HG03280 (cell line): Measurements from ENCODE around the gene TBC1D24.

ENCODE experiments used
- ATAC-seq: cut with Tn5 transposase; IDR thresholded peaks from one replicate; pipeline ENCODE4 v1.9.1; 2021; ENCODE audit warnings: mild to moderate bottlenecking, moderate library complexity; ENCODE audit not compliant: unreplicated experiment

Gene TBC1D24

DNA sequence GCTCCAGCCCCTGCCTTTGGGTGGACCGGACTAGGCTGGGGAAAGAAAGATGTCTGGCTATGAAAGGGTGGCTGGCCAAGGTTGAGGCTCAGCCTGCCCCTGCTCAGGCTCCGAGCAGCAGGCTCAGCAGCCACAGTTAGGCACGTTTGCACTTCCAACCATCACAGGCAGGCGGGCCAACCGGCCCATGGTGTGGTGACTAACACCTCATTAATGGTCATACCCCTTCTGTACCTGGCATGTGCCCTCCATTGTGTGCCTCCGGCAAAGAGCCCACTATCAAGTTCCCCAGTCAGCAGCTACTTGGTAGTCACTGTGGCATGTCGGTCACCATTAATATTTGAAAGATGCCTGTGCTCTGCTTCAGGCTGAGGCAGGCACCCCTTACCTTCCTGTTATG, 6.7 kb downstream of the TBC1D24 start:
- no peak for ATAC-seq

DNA sequence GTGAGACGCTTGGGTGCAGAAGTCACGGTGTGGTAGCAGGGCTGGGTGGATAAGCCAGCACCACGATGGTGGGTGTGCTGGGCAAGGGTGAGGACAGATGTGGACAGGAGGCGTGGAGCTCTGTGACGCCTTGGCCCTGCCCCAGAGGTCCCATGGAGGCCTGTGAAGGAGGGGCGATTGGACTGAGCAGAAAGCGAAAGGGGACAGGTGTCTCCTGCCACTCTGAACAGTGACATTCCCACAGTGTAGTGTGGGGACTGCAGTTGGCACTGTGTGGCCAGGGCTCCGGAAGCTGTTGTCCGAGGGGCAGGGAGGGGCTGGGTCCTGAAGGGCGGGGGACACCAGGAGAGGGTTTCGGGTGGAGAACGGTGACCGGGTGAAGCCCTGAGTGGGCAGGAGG, 7.3 kb downstream of the TBC1D24 start:
- no peak for ATAC-seq

DNA sequence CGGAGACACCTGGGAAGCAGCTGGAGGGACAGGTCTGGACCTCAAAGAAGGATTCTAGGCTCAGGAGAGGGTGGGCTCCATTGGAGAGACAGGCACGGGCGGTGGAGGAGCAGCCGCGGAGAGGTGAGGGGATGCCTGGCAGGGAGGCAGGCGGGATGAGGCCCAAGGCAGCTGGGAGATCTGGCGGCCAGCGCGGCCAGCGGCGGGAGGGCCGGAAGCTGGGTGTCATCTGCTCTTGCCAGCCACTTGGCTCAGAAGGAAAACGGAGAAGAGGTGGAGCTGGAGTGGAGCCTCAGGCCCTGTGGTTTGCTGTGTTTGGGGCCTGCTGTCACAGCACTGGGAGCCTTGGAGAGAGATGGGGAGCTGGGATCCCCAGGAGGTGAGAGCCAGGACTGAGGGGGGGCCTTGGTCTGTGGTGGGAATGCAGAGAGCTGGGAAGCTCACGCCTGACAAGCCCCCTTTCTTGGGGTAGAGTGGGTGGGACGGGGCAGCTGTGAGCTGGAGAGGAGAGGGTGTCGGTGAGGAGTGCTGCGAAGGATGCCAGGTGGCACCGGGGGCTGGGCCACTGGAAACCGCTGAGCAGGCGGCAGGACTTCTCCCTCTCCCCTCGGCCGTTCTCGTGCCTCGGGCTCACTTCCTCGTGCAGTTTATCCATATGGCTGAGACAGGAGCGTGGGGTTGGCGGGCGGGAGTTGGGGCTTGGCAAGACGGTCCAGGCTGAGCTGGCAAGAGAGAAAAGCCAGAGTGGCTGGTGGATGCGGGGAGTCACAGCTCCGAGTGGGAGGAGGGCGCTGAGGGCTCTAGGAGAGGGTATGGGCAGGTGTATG, 8.0 kb downstream of the TBC1D24 start:
- ATAC-seq = no peak

DNA sequence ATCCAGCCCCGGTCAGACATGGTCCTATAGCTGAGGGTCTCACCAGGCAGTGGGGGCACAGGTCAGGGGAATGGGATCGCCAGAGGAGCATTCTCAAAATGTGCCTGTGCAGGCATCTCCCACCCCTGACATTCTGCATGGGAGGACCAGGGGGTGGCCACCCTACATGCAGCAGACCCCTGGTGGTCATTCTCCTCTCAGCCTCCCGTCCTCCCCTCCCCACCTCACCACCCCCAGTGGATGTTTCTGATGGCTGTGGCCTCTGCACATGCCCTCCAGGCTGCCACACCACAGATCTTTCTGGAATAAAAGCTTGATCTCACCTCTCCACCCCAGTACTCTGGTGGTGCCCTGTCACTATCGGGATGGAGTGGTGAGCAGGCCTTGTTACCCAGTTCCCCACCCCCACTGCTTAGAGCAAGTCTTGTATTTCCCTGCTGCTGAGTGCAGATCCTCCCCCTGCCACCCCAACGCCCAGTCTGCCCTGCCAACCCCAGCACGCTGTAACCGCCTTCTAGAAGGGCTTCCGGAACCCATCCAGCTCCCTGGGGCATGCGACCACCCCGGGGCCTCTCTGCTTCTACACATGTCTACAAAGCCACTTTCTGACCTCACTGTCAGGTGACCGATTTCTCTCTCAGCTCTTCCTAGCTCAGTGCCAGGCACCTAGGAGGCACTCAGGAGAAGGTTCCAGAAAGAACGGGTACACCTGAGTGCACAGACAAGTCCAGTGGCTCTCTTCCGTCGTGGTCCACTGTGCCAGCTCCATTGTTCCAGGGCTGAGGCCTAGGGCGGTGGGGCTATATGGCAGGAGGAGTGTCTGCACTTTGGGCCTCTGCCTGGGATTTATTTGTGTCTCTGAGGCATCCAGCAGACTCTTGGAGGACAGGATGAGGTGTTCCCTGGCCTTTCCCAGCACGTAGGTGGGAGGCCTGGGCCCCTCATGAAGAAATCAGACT, 9.3 kb downstream of the TBC1D24 start:
- no peak for ATAC-seq

DNA sequence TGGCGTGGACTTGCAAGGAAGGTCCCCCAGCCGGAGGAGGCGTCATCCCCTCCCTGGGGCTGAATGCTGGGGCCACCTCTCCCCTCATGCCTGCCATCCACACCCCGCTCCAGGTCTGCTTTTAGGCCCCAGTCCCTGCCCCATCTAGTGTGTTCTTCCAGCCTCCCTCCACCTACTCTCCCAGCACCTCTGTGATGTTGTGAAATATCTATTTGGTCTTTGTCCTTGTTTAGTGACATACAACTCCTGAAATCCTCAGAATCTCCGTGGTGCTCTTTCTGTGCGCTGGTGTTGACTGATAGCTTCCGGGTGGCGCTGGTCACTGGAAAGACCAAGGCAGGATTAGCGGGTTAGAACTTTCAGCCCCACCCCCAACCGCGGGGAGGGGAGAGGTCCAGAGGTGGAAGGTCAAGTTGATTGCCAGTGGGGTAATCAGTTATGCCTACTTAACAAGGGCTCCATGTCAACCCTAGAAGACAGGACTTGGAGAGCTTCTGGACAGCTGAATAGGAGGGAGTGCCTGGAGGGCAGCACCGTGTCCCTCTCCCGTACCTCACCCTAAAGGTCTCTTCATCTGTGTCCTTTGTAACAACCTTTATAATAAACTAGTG, 10.1 kb downstream of the TBC1D24 start:
- no peak for ATAC-seq

DNA sequence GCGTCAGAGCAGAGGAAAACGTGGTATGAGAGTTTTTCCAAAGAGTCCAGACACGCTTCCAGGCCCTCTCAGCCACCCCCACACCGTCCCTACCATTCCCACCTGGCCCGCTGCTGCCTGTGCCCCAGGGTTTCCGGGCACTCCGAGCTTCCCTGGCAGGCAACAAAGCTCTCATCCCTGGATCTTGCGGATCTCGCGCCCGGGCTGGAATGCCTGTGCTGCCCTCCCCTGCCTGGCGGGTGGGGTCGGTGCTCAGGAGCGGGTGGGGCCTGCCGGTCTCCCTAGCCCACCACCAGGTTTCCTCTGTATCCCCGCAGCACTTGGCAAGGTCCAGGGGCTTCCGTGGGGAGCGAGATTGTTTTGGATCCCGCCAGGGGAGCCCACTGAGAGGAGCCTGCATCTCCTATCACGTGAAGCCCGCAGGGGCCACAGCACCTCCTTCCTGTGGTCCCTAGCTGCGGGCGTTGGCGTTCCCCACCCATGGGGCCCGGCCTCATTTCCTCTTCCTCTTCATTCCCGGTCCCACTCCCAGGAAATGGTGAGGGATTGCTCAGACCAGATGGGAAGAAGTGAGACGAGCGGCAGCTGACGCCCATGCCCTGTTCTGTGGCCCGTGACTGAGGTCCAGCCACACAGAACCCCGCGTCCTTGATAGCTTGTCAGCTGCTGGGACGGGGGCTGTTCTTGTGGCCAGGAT, 11.0 kb downstream of the TBC1D24 start:
- ATAC-seq = no peak

DNA sequence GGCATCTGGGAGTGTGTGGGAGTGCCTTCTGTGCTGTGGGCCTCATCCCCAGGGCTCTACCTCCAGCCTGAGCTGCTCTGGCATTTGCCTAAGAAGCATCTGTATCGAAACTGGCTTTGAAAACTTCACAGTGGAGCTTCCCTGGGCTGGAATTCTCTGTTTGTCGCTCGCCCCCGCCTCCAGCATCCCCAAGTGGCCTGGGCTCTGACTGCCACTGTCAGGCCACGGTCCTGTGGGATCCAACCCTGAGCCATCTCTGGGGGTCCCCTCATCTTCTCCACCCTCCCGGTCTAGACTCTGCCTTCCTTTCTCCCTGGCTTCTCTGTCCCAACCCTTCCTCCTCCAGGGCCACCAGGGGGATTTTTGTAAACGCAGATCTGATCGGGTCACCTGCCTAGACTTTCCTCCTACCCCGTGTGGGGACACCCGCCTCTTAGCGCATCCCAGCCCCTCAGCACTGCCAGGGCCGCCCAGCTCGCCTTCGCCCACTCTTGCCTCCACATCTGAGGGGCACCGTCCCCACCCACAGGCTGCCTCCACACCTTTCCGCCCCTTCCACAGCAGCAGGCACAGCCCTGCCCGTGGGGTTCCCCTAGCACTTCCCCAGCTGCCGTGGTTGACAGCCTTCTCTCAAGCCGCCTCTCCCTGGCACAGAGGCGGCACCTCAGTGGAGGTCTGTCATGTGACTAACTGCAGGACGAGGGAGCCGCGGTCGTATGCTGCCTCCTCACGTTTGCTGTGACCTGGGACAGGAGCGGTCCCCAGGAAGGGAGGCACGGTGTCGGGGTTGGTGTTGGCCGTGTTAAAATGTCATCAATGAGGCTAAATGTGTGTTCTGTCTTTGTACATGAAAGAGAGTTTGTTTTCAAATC, 12.0 kb downstream of the TBC1D24 start:
- ATAC-seq = no peak

DNA sequence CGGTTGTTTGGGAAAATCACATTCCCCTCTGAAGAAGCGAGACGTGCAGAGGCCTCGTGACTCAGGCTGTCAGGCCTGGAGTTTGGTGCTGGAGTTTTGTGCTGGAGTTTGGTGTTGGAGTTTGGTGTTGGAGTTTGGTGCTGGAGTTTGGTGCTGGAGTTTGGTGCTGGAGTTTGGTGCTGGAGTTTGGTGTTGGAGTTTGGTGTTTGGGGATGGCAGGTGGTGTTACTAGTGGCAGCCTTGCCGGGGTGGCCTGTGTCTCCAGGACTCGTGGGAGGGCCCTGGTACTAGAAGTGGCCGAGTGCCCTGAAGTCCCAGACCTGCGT, 12.6 kb downstream of the TBC1D24 start:
- no peak for ATAC-seq

DNA sequence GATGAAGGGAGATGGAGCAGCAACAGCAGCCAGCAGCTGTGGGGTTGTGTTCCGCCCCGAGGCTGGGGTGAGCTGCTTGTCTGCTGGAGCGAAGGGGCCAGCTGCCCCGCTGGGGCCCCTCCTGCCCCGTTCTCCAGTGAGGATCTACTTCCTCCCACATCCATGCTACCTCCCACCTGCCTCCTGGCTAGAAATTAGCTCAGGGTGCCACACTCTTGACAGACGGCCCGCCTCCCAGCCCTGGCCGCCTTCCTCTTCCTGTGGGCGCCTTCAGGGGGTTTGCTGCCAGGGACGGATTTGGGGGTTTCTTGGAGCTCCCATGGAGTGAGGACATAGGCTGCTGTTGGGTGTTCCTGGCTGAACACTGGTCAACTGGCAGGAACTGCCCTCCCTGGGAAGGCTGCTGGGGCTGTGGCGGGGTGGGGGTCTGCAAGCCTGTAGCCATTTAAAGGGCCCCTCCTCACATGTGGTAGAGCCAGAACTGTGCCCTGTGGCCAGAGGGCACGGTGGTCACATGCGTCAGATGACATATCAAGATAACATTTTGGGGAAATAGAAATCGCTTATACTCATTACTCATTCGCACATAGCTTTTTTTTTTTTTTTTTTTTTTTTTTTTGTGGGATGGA, 13.1 kb downstream of the TBC1D24 start:
- no peak for ATAC-seq

DNA sequence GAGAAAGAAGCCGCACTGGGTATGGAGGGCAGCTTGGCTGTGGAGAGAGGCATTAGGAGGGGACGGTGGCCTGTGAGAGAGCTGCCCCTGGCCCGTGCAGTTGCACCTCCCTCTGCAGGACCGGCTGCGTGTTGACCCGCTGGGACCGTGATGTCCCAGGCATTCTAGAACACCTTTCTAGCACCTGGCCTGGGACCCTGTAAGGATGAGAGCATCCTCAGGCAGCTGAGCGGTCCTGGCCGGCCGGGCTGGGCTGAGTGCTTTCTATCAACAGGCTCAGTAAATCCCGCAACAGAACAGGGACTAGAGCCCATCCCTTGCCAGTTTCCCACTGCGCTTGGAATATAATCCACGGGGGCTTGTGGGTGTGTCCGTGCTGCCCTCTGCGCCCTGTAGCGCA, 14.7 kb downstream of the TBC1D24 start:
- ATAC-seq = no peak

DNA sequence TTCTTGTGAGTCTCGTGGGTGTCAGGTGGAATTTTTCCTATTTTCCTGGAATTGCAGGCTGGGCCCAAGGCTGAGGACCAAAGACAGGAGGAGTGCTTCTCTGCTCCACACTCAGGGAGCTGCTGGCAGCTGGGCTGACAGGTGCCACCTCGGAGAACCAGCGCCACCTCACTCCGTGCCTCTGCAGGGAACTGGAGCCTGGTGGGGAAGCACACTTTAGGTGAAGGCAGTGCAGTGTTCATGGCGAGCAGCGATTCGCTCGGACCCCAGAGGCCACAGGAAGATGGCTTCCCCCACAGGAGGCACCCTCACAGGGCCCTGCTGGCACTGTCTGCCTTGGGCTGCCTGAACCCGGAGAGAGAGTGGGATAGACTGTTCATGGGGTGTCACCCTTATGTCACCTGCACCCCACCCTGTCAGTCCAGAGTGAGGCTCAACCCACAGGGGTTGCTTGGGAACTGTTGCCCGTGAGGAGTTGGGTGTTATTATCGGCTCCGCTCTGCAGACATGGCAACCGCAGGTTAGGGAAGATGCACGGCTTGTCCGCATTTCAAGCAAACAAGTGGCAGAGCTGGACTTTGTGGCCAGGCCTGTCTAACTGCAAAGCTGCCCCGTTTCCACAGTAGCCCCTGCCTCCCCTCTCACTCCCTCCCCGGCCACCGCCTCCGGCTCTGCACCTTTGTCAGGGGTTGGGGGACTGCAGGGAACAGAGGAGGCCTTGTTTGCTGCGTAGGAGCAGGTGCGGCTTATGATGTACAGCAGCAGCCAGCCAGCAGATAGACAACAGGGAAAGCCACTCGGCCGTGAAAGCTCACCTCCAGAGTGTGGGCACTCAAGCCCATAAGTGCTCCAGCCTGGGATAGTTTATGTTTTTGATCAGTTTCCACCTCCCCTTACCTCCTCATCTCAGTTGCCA, 15.5 kb downstream of the TBC1D24 start:
- ATAC-seq = no peak

DNA sequence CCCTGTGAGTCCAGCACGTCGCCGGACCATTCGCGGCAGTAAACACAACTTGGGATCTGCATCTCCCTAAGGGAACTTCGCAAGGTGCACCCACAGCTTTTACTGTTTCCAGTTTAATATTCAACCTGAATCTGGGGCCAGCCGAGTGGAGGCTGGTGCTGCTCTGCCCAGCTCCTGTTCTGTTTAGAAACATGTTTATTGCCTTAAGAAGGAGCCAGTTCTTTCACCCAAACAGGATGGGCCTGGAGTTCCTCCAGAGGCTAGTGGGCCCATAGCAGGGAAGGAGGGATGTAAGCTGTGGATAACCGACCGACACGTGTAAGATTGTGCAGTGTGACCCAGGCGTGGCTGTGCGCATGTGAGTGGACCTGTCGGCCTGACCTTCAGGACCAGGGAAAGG, 17.4 kb downstream of the TBC1D24 start:
- ATAC-seq = no peak

DNA sequence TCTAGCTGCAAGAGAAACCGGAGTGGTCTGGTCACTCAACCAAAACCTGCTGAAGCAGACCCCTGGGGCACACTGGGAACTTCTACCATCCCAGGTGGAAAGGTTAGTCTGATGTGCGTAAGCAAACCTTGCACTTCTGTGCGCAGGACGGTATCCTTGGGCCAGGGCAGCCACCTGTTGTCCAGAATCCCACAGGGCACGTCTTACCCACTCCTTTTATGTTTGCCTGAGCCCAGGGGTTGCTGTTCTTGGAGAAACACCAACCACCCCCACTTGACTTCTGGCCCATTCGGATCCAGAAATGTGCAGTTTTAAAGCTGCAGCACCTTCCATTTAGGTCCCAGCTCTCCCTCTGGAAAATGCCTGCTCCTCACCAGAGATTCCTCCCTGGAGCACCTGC, 18.7 kb downstream of the TBC1D24 start:
- no peak for ATAC-seq

DNA sequence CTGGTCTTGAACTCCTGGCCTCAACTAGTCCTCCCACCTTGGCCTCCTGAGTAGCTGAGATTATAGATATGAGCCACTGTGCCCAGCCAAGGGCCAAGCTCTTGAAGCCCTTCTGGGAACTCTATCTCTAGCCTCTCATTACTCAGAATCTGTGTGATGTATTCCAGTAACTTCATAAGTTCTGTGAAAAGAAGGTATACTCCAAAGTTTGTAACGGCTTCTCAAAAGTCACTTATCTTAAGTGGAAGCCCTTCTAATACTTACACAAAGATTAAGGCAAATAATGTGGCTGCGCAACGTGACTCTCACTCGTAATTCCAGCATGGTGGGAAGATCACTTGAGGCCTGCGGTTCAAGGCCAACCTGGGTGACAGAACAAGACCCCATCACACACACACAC, 19.7 kb downstream of the TBC1D24 start:
- no peak for ATAC-seq

DNA sequence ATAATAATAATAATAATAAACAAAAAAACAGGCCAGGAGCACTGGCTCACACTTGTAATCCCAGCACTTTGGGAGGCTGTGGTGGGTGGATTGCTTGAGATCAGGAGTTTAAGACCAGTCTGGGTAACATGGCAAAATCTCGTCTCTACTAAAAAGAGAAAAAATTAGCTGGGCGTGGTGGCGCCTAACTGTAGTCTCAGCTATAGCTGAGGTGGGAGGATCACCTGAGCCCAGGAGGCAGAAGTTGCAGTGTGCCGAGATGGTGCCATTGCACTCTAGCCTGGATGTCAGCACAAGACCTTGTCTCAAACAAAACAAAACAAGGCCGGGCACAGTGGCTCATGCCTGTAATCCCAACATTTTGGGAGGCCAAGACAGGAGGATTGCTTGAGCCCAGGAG, 20.1 kb downstream of the TBC1D24 start:
- no peak for ATAC-seq

DNA sequence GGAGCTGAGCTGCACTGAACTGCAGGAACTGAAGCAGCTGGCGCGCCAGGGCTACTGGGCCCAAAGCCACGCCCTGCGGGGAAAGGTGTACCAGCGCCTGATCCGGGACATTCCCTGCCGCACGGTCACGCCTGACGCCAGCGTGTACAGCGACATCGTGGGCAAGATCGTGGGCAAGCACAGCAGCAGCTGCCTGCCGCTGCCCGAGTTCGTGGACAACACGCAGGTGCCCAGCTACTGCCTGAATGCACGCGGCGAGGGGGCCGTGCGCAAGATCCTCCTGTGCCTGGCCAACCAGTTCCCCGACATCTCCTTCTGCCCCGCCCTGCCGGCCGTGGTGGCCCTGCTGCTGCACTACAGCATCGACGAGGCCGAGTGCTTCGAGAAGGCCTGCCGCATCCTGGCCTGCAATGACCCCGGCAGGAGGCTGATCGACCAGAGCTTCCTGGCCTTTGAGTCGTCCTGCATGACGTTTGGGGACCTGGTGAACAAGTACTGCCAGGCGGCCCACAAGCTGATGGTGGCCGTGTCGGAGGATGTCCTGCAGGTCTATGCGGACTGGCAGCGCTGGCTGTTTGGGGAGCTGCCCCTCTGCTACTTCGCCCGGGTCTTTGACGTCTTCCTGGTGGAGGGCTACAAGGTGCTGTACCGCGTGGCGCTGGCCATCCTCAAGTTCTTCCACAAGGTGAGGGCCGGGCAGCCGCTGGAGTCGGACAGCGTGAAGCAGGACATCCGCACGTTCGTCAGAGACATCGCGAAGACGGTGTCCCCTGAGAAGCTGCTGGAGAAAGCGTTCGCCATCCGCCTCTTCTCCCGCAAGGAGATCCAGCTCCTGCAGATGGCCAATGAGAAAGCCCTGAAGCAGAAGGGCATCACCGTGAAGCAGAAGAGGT, 21.5 kb downstream of the TBC1D24 start:
- ATAC-seq = no peak

DNA sequence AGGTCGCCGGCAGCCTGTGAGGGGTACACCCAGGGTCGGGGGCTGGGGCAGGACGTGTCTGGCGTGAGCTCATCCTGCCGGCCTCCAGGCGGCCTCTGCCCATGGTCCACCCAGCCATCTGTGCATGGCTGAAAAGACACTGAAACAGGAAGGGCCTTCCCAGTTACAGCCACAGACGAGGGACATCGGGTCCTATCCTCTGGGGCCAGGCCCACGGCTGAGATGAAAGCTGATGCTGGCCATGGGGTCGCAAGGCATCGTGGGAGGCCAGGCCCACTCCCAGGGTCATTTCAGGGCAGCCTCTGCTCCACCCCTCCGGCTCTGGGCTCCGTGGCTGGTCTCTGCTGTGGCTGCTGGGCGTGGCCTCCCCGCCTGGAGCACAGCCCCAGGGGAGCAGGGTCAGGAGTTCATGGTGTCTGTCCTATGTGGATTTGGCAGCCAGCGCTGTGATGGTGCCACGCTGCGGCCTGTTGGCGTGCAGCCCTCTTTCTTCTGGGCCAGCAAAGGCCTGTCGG, 22.2 kb downstream of the TBC1D24 start:
- ATAC-seq = no peak
